ENCODE measurements around the gene CARMIL3.

- TF ChIP-seq CTCF (conservative IDR thresholded peaks at IDR 0.05; ENCODE audit: low read depth in 2 of 2) (no peak), POLR2AphosphoS5 (IDR thresholded peaks at IDR 0.05; ENCODE audit: low read depth) (no peak), NANOG (IDR thresholded peaks at IDR 0.05; ENCODE audit: borderline replicate concordance) (no peak), EZH2phosphoT487 (IDR thresholded peaks at IDR 0.05; ENCODE audit: unreplicated experiment) (no peak), CREB1 (CRISPR knock-in tag; IDR thresholded peaks at IDR 0.05; ENCODE audit: low read depth) (no peak), REST (IDR thresholded peaks at IDR 0.05; ENCODE audit: unreplicated experiment) (no peak), EZH2 (IDR thresholded peaks at IDR 0.05; ENCODE audit: low read depth, unreplicated experiment) (no peak), JUNB (IDR thresholded peaks at IDR 0.05; ENCODE audit: unreplicated experiment) (no peak), ETS1 (IDR thresholded peaks at IDR 0.05) (no peak), ZNF331 (CRISPR knock-in tag; IDR thresholded peaks at IDR 0.05; ENCODE audit: low read depth) (no peak), STAT1 (IDR thresholded peaks at IDR 0.05; ENCODE audit: unreplicated experiment) (no peak), ZNF114 (CRISPR knock-in tag; IDR thresholded peaks at IDR 0.05) (no peak)
These were observed 2.5 kb downstream of the CARMIL3 start for GRCh38 chr14:24054324-24054641.
